GM21381 (cell line): ENCODE data around the gene B4GALT3.
A peak's percentile ranks its signal among the peaks of the same experiment; 100 is the strongest.

ENCODE experiments used
- ATAC-seq: cut with Tn5 transposase; IDR thresholded peaks from one replicate; pipeline ENCODE4 v1.9.1; 2021; ENCODE audit warnings: mild to moderate bottlenecking, moderate library complexity; ENCODE audit not compliant: unreplicated experiment

B4GALT3 gene

DNA sequence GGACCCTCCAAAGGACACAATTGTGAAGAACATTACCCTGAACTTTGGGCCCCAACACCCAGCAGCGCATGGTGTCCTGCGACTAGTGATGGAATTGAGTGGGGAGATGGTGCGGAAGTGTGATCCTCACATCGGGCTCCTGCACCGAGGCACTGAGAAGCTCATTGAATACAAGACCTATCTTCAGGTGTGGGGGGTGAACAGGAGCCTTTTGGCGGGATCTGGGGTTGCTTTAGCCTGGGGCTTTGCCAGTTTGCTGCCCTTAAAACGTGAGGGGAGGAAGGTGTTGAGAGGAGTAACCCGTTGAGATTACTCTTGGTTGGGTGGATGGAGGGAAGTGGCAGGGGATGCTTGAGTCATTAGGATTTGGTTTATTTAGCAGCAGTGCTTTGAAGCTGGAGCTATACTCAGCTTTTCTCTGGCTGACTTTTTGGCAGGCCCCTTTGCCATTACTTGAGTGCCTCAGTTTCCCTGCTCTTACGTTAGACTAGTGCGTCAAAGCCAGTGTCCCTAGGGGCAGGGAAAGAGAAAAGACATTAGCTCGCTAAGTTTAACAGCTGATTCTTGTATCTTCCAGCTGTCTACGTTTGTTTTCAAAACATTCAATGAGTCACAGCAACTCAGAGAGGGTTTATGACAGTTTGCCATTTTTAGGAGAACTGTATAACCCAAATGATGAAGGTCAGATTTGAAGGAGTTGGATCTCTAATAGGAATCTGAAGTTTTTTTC lies 29.3 kb upstream of the B4GALT3 start:
- ATAC-seq = no peak

DNA sequence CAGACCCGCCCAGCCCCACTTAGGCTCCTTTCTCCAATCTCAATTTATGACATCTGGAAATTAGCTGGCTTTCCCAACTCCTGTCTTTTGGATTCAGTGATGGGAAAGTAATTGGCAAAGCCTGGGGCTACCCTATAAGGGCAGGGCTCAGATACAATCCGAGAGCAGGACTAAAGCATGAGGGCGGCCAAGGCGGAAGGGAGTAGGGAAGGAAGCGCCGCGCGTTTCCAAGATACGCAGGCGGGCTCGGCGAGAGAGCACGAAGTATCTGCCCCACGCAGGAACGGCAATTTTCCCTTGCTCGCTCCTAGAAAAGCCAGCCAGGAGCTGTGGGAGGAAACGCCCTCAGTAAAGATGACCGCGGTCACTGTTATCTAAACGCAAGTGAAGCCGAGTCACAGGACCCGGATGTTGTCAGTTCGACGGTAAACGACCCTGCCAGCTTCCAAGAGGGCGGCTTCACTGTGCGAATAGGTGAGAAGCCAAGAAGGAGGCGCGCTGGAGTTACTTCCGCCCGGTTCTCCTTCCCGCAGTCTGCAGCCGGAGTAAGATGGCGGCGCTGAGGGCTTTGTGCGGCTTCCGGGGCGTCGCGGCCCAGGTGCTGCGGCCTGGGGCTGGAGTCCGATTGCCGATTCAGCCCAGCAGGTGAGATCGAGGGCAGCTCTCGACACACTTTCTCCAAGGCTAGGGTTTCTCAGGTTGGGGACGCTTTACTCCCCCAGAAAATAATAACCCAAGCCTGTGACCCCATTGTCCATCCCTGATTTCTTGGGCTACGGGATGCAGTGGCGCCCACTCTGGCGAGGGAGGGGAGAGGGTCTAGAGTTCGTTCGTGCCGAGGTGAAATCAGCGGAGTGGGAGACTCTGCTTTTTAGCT lies 24.8 kb upstream of the B4GALT3 start, which contains the start of gene NDUFS2:
Gene NDUFS2, plus strand, starts transcription at position 532 of the 877 bp plus-strand sequence. Its CDS starts 19 bp downstream, at position 551.
- peak; percentile 95 for ATAC-seq

DNA sequence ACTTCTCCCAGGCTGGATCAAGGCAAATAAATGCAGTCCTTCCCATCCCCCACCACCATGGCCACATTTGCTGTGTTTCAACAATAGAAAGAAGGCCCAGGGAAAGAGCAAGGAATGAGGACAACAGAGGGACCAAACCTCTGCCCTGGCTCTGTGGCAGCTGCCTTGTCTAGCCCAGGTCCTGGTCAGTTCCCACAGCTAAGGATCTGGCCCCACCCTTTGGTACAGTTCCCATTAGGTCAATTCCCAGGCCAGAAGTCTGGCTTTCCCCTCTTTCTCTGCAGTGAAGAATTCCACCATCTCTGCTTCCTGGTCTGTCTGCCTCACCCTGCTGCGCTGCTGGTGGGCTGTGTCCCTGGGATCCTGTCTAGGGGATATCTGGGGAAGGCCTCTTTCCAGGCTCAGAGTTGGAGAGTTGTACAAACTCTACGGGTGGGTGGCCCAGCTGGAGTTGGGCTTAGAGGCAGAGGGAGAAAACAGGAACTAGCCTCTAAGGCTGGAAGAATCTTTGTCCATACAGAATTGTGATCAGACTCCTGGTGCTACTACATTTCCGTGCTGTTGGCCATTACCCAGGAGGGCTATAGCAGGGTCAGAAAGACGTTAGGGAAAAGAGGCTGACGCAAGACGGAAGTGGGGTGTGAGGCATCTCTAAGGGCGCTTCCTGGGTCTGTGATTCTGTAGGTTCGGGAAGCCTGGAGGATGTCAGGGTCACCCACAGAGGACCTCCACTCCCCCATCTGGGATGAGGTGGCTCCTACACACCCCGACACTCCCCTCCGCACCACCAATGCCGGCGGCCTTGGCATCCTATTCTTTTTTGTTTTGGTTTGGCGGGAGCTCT lies 23.9 kb upstream of the B4GALT3 start:
- no peak for ATAC-seq

DNA sequence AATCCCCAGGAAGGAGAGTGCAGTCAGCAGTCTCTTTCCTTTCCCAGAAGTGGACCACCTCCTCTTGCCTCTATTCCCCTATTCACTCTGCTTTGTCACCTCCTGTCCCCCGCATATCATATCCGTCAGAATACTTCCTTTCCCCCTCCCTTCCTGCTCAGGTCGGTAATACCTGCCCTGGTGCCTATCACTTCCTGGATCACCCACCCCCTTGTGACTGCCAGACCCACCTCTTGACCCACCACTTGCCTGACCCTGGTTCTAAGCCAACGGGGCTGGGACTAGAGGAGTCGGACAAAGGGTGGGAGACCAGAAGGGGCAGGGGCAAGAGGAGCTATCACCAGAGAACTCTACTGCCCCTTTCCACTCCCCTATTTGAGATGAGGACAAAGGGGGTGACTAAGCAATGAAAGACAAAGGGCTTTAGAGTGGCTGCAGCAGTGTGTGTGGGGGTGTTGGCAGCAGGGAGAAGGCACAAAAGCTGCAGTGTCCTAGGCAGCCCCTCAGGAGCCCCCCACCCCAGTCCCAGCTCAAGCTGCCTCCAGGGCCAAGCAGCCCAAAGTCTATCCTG lies 23.2 kb upstream of the B4GALT3 start:
- no peak for ATAC-seq

DNA sequence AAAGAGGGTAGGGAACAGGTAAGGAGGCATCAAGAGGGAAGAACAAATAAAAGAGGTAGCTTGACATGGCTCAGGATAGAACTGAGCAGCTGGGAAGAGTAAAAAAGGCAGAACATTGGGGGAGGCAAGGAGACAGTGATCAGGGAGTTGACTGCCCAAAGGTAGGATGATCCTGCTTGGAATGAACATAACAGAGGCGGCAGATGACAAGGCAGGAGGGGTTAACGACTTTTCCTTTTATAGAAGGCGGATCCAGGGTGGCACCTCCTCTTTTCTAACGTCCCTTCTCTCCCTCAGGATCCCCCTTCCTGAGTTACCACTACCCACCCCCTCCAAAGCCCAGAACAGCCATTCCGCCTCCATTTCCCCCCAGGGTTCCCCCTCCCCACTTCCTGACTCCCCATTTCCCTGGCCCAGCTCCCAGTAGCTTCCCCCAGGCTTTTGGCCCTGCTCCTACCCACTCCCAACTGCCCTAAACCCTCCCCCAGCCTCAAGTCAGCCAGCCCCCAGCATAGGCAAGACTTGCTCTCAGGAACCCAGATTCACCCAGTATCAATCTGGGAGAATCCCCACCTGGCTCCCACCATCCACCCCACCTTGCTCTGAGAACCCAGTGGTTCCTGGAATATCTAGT lies 22.3 kb upstream of the B4GALT3 start:
- ATAC-seq = no peak

DNA sequence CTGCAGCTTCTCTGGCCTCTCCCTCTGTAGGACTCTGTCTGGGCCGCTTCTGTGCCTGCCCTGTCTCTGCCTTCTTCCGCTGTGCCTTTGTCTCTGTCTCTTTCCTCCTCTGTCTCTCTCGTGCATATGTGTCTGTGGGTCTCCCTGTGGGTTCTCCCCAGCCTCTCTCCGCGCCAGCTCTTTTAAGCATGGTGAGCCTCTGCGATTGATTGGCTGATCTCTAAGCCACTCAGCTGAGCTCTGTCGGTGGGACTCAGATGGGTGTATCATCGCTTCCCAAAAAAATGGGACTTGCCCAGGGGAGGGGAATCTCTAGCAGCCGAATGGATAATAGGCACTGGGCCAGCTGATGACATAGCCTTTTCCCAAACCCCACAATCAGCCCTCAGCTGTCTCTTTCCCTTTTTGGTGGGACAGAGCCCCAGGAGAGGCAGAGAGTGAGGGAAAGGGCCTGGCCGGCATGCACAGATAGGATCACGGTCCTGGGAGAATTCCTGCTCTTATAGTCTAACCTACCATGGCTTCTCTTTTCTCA lies 21.7 kb upstream of the B4GALT3 start, which contains the start of gene ADAMTS4:
Gene ADAMTS4, minus strand, starts transcription at position 158 of the 535 bp plus-strand sequence. CDS start 427 bp downstream, outside the sequence.
- no peak for ATAC-seq

DNA sequence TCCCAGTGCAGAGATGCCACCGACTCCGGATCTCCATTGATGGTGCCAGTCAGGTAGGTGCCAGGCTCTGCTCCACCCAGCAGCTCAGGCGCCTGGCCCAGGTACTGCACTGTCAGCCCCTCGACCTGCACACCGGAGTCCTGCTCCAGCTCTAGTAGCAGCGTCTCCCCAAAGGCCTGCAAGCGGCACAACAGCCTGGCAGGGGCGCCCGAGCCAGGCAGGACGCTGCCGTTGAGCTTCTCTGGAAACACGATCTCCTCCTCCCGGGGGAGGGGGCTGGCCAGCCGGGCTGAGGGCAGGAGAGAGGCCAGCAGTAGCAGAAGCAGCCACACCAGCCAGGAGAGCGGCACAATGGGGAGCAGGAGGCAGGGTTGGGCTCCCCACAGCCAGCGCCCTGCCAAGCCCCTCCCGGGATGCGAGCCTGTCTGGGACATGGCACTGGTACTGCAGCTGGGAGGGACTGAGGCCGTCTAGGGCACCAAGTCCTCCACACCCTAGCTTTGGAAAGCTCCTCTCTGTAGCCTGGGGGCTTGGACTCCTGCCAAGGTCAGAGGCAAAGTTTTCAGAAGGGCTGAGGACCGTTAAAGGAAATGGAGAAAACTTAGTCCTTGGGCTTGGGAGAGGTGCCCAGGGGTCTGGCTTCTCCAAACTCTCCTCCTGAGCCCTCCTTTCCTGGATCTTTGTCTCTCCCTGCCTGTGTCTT lies 21.0 kb upstream of the B4GALT3 start:
- no peak for ATAC-seq

DNA sequence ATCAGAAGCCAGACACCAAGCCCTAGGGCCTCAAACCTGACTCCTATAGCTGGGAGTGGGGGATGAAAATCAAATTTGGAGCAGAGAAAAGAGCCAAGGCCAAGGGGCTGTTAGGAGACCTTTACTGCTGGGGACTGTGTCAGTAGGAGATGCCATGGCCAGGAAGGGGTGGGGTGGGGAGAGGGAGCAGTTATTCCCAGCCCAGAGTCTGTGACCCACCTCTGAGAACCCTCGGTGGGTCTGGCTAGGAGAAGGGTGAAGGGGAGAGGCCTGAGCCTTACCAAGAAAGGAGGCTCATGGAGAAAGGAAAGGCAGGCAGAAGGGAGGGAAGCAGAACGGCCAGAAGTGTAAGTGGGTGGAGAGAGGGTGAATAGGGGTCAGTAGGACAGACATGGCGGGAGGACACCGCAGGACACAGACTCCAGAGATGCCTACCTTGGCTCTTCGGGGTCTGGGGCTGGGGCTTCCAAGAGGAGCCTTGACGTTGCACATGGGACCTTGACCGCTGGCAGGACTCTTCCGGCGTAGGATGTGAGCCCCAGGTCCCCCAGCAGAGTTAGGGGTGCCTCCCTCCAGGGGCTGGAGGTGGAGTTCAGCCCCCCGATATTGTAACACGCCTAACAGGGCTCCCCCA lies 20.4 kb upstream of the B4GALT3 start:
- ATAC-seq = no peak

DNA sequence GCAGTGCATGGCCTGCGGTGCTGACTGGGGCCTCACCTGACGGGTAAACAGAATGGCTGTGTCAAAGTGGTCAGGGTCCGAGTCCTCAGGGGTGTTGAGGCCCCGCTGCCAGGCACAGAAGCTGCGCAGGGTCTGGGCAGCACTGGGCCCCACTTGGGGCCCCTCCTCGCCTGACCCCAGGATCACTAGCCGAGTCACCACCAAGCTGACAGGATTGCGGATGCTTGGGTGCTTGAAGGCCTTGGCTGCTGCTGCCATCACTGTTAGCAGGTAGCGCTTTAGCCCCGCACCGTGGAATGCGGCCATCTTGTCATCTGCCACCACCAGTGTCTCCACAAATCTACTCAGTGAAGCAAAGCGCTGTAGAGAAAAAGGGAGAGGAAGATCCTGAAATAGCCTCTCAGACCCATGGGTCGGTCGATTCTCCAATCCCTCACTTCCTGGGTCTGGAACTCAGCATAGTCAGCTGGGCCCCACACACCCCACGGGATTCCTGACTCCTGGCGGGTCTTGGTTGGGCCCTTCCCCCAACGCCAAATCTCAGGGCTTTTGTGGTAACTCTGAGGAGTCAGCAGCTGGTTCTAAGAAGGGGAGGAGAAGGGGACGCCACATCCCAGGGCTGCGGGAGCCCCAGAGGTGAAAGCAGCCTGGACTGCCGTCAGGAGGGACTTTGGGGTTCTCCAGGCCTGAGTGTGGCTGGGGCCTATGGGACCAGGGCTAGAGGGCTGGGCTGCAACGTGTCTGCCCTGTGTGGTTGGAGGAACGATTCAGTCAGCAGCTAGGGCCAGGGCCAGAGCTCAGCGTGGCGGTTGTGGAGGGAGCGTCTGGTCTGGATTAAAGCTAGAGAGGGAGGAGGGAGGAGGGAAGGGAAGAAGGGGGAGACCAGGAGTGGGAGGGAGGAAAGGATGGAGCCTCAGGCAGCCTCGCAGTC lies 19.5 kb upstream of the B4GALT3 start:
- no peak for ATAC-seq

DNA sequence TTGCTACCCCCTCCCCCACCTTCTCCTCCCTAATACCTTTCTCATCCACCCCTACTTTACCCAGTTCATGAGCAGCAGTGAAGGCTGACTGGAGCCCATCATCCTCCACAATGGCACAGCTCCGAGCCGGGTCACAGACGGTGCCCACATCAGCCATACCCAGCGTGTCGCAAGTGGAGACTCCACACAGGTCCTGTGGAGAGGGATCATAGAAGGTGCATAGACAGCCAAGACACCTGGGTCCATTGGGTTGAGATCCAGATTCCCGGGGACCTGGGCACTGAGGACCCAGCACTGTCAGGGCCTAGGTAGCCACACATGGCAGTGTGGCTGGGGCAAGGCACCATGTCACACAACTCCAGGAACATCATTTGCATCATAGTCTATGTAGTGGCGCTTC lies 18.8 kb upstream of the B4GALT3 start:
- ATAC-seq = no peak

DNA sequence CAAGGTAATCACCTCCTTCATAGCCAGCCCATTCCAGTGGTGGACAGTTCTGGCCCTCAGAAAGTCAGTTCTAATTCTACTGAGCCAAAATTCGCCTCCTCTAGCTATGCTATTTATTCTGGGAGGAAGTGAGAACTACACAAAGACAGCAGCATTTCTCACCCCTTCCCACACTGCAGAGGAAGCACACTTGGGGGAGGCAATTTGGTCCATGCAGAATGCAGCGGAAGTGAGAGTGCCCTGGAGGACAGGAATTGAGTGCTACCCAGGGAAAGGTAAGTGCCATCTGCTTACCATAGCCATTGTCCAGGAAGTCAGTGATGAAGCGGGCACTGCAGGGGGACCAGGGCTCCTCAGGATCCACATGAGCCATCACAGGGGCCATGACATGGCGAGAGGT lies 17.9 kb upstream of the B4GALT3 start:
- ATAC-seq = peak; percentile 53

DNA sequence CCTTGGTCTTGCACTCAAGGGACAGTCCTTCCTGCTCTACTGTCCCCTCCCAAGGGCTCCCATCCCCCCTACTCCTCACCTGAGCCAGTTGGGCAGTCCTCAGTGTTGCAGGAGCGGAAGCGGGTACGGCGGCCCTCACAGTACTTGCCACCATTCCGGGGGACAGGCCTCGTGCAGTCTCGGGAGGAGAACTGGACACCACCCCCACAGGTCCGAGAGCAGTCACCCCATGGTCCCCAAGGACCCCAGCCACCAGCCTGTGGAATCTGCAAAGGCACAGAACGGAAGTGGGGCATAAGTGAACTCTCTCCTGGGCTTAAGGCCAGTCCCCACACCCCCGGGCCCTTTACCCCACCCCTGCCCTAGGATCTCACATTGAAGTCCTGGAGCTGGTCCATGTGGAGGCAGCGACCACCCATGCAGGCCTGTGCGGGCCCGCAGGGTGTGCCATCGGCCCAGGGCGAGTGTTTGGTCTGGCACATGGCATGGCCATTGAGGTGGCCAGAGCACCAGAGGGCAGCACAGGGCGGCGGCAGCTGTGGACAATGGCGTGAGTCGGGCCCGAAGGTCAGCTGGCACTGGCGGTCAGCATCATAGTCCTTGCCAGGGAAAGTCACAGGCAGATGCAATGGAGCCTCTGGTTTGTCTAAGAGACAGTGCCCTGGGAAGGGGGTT lies 16.4 kb upstream of the B4GALT3 start:
- ATAC-seq = no peak

DNA sequence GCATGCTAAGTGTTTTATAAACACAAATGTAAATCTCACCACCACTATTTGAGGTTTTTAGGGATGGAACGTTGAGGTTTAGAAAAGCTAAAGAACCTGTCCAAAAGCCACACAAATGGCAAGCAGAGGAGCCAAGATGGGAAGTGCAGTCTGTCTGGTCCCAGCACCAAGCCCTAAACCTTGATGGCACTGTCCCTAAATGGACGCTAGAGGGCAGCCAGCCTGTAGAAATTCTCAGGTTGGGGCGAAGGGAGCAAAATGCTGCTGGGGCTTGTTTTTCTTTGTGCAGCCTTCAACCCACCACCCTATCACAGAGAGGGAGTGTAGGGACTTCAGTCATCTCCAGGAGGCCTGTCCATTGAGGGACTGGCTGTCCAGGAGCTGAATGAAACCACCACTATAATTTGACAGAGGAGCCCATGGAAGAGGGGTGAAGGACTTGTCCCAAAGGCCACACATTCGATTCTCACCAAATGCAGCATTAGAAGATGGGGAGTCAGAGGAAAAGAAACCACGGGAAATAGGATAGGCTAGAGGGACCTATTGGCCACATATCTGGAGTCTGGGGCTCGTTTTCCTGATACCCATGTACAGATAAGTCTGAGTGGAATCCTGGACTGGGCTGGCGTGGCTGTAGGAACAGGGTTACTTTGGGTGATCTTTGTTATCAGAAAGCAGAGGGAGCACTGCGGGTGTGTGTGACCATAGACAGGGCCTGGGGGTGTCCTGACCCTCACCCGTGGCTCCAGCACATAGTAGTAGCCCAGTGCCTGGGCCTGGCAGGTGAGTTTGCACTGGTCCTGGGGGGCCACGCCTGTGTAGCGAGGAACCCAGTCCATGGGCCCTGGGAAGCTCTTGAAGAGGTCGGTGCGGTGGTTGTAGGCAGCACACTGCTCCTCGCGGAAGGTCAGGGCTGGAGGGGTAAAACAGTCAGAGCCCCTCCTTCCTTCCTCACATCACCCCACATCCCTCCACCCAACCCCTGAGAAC lies 15.5 kb upstream of the B4GALT3 start:
- ATAC-seq = peak; percentile 52

DNA sequence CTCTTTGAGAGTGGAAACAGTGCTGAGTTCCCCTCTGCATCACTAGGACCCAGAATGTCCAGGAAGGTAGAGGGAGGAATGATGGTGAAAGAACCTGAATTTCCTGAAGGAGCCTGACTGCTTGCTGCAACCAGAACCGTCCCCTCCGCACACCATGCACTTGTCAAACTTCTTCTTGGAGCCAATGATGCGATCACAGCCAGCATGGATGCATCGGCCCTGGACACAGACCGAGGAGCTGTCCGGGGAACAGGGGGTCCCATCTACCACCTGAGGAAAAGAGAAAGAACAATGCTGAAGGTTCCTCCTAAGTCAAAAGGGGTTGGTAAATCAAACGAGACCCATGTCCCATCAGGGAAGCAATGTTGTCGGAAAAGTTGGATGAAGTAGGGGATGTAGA lies 14.7 kb upstream of the B4GALT3 start:
- ATAC-seq = no peak

DNA sequence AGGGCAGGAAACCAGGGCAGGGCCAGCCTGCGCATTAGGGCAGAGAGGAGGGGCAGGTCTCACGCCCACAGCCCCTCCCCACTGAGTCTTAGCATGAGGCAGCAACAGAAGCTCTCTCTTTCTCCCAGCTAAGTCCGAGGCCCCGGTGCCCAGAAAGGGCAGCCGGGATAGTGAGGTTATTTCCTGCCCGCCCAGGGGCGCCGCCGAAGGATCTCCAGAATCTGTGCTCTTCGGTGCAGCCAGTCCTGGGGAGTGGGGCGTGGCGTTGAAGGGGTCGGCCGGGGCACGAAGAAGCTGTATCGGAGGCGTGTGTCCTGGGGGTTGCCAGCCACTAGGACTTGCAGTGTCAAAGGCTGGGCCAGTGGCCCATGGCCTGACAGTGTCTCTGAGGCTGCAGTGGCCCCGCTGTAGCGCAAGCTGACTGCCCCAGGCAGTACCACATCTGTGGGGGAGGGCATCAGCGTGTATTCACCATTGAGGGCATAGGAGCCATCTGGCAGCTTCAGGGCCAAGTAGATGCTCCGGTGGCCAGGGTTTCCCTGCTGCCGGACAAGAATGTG lies 13.7 kb upstream of the B4GALT3 start:
- no peak for ATAC-seq

DNA sequence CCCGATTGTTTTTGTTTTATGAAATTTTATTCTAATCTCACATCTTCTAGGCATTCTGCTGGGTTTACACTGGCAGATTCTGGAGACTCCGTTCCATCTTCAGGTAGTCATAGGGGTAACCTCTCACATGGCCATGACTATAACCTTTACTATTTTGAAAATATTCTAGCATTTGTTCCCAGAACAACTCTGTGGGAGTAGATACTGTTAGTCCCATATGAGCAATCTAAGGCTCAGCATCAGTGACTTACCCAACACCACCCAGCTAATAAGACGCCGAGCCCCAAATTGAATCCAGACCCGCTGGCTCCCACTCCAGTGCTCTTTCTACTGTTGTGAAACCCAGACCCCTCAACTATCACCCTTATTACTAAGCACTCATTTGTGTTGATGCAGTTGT lies 11.7 kb upstream of the B4GALT3 start:
- ATAC-seq = no peak
